H1 (cell line): ENCODE data around the gene ASZ1. TPM values are rescaled to one million over a fixed set of nuclear protein-coding genes. Genes with fewer than 3 reads are reported as not detected.

Experiments used
- CTCF ChIA-PET: fragments of 300-600 bp; sonication (Branson Sonifier 250); formaldehyde crosslinking; loops from one replicate; lab custom pipeline; 2021; ENCODE audit not compliant: partially characterized antibody; lab: Charles Lee
- POLR2A ChIA-PET: fragments of 300-600 bp; sonication (Branson Sonifier 250); formaldehyde crosslinking; loops from one replicate; lab custom pipeline; 2021; ENCODE audit warnings: inconsistent platforms; ENCODE audit not compliant: partially characterized antibody; lab: Charles Lee
- DNase-seq, 2 experiments: peaks; one replicate each; pipeline versions ENCODE4 v3.0.0 to v3.0.0-alpha.2; 2010 to 2022; ENCODE audit warnings: low spot score in 2 of 2, low read depth in 1 of 2, mixed read lengths in 1 of 2
- FAIRE-seq: peaks from 2 replicates; lab custom pipeline; 2011; peaks lifted over from hg19 to GRCh38; lab: Jason Lieb, UNC
- H2AFZ ChIP-seq: 2 replicates; pipeline ENCODE4 v1.8.1; 2012; ENCODE audit warnings: low read length, inconsistent platforms
- H2AK5ac ChIP-seq: 2 replicates; pipeline ENCODE4 v1.6.1; 2013; ENCODE audit warnings: low read depth, low read length
- H2BK120ac ChIP-seq: replicated peaks from 2 replicates; pipeline ENCODE3; 2013; ENCODE audit warnings: low read depth, low read length, inconsistent platforms
- H2BK12ac ChIP-seq: 2 replicates; pipeline ENCODE4 v1.6.1; 2013; ENCODE audit warnings: low read depth, low read length
- H2BK15ac ChIP-seq: 2 replicates; pipeline ENCODE4 v1.6.1; 2013; ENCODE audit warnings: low read length
- H2BK20ac ChIP-seq: 2 replicates; pipeline ENCODE4 v1.6.1; 2013; ENCODE audit warnings: low read length
- H2BK5ac ChIP-seq: 2 replicates; pipeline ENCODE4 v1.6.1; 2013; ENCODE audit warnings: low read depth, low read length
- H3K14ac ChIP-seq: 2 replicates; pipeline ENCODE4 v1.6.1; 2013; ENCODE audit warnings: inconsistent platforms; ENCODE audit not compliant: insufficient read length
- H3K18ac ChIP-seq: 2 replicates; pipeline ENCODE4 v1.6.1; 2013; ENCODE audit warnings: low read length; ENCODE audit errors: extremely low read depth
- H3K23ac ChIP-seq: 2 replicates; pipeline ENCODE4 v1.6.1; 2013; ENCODE audit warnings: inconsistent platforms; ENCODE audit not compliant: insufficient read length
- H3K23me2 ChIP-seq: 2 replicates; pipeline ENCODE4 v1.6.1; 2013; ENCODE audit warnings: low read depth, low read length
- H3K27ac ChIP-seq: 2 replicates; pipeline ENCODE4 v1.6.1; 2011; ENCODE audit warnings: low read depth, low read length, inconsistent platforms
- H3K27me3 ChIP-seq, 4 experiments: replicated peaks in 1 of 4; 1 replicate in 1 of 4; 2 replicates in 3 of 4; pipeline versions ENCODE4 v1.6.1 to v1.8.1; 2011 to 2013; ENCODE audit warnings: low read length in 3 of 4, mild to moderate bottlenecking in 3 of 4, inconsistent platforms in 2 of 4, mixed read lengths in 2 of 4, moderate library complexity in 1 of 4; ENCODE audit not compliant: control insufficient read depth in 3 of 4, insufficient read depth in 3 of 4; ENCODE audit errors: extremely low read depth in 1 of 4
- H3K36me3 ChIP-seq, 4 experiments: 2 replicates each; pipeline versions ENCODE4 v1.6.1 to v1.8.1; 2011 to 2013; ENCODE audit warnings: mild to moderate bottlenecking in 4 of 4, low read length in 3 of 4, moderate library complexity in 2 of 4, control low read depth in 1 of 4, inconsistent platforms in 1 of 4; ENCODE audit not compliant: insufficient read depth in 4 of 4, control insufficient read depth in 2 of 4
- H3K4ac ChIP-seq: replicated peaks from 2 replicates; pipeline ENCODE3; 2013; ENCODE audit warnings: low read length, low read depth, mixed read lengths, inconsistent platforms; ENCODE audit not compliant: insufficient read length
- H3K4me1 ChIP-seq, 4 experiments: replicated peaks in 1 of 4; 1 replicate in 1 of 4; 2 replicates in 3 of 4; pipeline versions ENCODE4 v1.6.1 to v1.8.1; 2011 to 2013; ENCODE audit warnings: low read length in 3 of 4, inconsistent platforms in 2 of 4, mixed read lengths in 1 of 4; ENCODE audit not compliant: insufficient read depth in 4 of 4, control insufficient read depth in 3 of 4
- H3K4me2 ChIP-seq, 2 experiments: 2 replicates each; pipeline versions ENCODE4 v1.6.1 to v1.8.1; 2011 to 2013; ENCODE audit warnings: low read depth in 2 of 2, low read length in 2 of 2, control low read depth in 1 of 2, inconsistent platforms in 1 of 2, mild to moderate bottlenecking in 1 of 2; ENCODE audit not compliant: insufficient read depth in 1 of 2
- H3K4me3 ChIP-seq, 4 experiments: fragments of 200-600, 300-600 bp in 1 of 4; sonication (generic), shearing (Covaris generic), sonication (Bioruptor Twin) in 1 of 4; 2 replicates each; pipeline versions ENCODE4 v1.5.1 to v1.8.1; 2011 to 2016; ENCODE audit warnings: low read length in 4 of 4, low read depth in 3 of 4, control low read depth in 2 of 4, inconsistent platforms in 2 of 4, mild to moderate bottlenecking in 2 of 4, mixed read lengths in 1 of 4, moderate library complexity in 1 of 4; ENCODE audit not compliant: insufficient read depth in 2 of 4; ENCODE audit errors: extremely low read depth in 1 of 4
- H3K56ac ChIP-seq: replicated peaks from 2 replicates; pipeline ENCODE3; 2013; ENCODE audit warnings: low read depth, mild to moderate bottlenecking, mixed read lengths, low read length, inconsistent platforms; ENCODE audit not compliant: insufficient read length
- H3K79me1 ChIP-seq: 2 replicates; pipeline ENCODE4 v1.6.1; 2013; ENCODE audit warnings: low read depth, low read length, control low read depth
- H3K79me2 ChIP-seq, 2 experiments: 2 replicates each; pipeline versions ENCODE4 v1.6.1 to v1.8.1; 2012 to 2013; ENCODE audit warnings: low read length in 2 of 2, mild to moderate bottlenecking in 2 of 2, inconsistent platforms in 1 of 2; ENCODE audit not compliant: insufficient read depth in 2 of 2, control insufficient read depth in 1 of 2
- H3K9ac ChIP-seq, 4 experiments: replicated peaks in 1 of 4; 1 replicate in 1 of 4; 2 replicates in 3 of 4; pipeline versions ENCODE4 v1.6.1 to v1.8.1; 2011 to 2013; ENCODE audit warnings: low read depth in 3 of 4, low read length in 3 of 4, control low read depth in 2 of 4, mild to moderate bottlenecking in 2 of 4, moderate library complexity in 2 of 4, inconsistent platforms in 1 of 4; ENCODE audit errors: extremely low read depth in 1 of 4
- H3K9me3 ChIP-seq, 2 experiments: 2 replicates each; pipeline versions ENCODE4 v1.6.1 to v1.8.1; 2012 to 2013; ENCODE audit warnings: mild to moderate bottlenecking in 2 of 2, moderate library complexity in 2 of 2, control low read depth in 1 of 2, inconsistent platforms in 1 of 2, low read depth in 1 of 2, low read length in 1 of 2, mixed read lengths in 1 of 2; ENCODE audit not compliant: insufficient read depth in 2 of 2
- H4K20me1 ChIP-seq, 2 experiments: replicated peaks in 1 of 2; 2 replicates each; pipeline versions ENCODE3 to v1.8.1; 2011 to 2013; ENCODE audit warnings: inconsistent platforms in 2 of 2, low read length in 2 of 2, mild to moderate bottlenecking in 1 of 2; ENCODE audit not compliant: insufficient read depth in 2 of 2, control insufficient read depth in 1 of 2
- H4K5ac ChIP-seq: 2 replicates; pipeline ENCODE4 v1.6.1; 2013; ENCODE audit warnings: low read length, low read depth, mixed read lengths, inconsistent platforms; ENCODE audit not compliant: insufficient read length
- H4K8ac ChIP-seq: 2 replicates; pipeline ENCODE4 v1.8.0; 2013; ENCODE audit warnings: mild to moderate bottlenecking, moderate library complexity, low read length, inconsistent platforms; ENCODE audit not compliant: insufficient read depth; ENCODE audit errors: extremely low read depth
- H4K91ac ChIP-seq: replicated peaks from 2 replicates; pipeline ENCODE3; 2013; ENCODE audit warnings: low read length, mixed read lengths, inconsistent platforms; ENCODE audit not compliant: insufficient read length
- KDM4A ChIP-seq: IDR thresholded peaks from one replicate; pipeline ENCODE4 v1.7.1; 2012; ENCODE audit warnings: low read depth, mild to moderate bottlenecking, moderate library complexity, low read length, inconsistent platforms; ENCODE audit not compliant: severe bottlenecking
- RFX5 ChIP-seq: IDR thresholded peaks from 2 replicates; pipeline ENCODE4 v1.6.1; 2011; ENCODE audit warnings: low read depth, low read length, improper control_type of control experiment, borderline replicate concordance
- WGBS, 2 experiments: shearing (Covaris generic) in 1 of 2; methylation state at CpG; one replicate each; pipeline versions ENCODE4 v1.1.6 to v1.1.7; 2013 to 2015; ENCODE audit warnings: low lambda C conversion rate in 2 of 2, mixed read lengths in 2 of 2, inconsistent platforms in 1 of 2, low coverage in 1 of 2, missing lambda C conversion rate in 1 of 2; ENCODE audit not compliant: insufficient replicate concordance in 2 of 2, insufficient coverage in 1 of 2, insufficient read length in 1 of 2; ENCODE audit errors: extremely low coverage in 1 of 2, missing lambda C conversion rate in 1 of 2; 5-methylcytosine and 5-hydroxymethylcytosine counted together
- polyA plus RNA-seq, 7 experiments: library from polyadenylated mRNA; depleted of rRNA in 3 of 7; stranded (reverse) in 5 of 7; unstranded in 2 of 7; fragments of >200 nt in 5 of 7; fragments of 200-250 nt in 2 of 7; gene quantifications; 1 replicate in 5 of 7; 2 replicates in 1 of 7; 4 replicates in 1 of 7; pipeline versions ENCODE4 v1.2.1 to v1.2.3, GENCODE V29; 2011 to 2013; ENCODE audit warnings: missing spikeins in 2 of 7, mixed read lengths in 2 of 7
- total RNA-seq: library from RNA; stranded (reverse); fragmentation: NEBNext Ultra II Directional; extraction: Animal tissue kit (Norgen Biotek cat#: 25700); gene quantifications from 2 replicates; pipeline ENCODE4 v1.2.1, GENCODE V29; 2021

Gene ASZ1
- total and polyA plus RNA-seq, 2 of the 8 experiments (the other 6 are each of a cell fraction or from before 2014, with no cell fraction given) = not detected

DNA sequence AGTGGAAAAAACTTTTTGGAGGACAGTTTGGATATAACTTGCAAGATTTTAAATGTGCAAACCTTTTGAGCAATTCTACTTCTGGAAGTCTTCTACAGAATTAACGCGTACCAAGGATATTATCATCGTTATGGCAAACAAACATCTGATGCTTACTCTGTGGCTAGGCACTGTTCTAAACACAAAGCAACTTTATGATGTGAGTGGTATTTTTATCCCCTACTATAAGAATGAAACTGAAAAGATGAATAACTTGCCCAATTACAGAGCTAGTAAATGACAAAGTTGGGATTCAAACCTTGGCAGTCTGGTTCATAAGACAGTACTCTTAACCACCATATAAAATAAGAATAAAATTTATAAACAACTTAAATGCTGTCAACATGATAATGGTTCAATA is 15.8 kb downstream of the ASZ1 start:
- DNase-seq = no peak
- H3K27me3 ChIP-seq = no peaks in the 10 kb centered on the region
- H3K79me2 ChIP-seq = no peaks in the 10 kb centered on the region
- no peak overlapping the region for H2BK5ac ChIP-seq
- no peak overlapping the region for H3K18ac ChIP-seq
- H3K79me1 ChIP-seq = no peaks in the 10 kb centered on the region
- no peak for FAIRE-seq
- H3K56ac ChIP-seq = no peak overlapping the region
- H2BK15ac ChIP-seq = no peak overlapping the region
- no peak overlapping the region for H2BK20ac ChIP-seq
- H3K36me3 ChIP-seq = no peaks in the 10 kb centered on the region
- no peak overlapping the region for H2AFZ ChIP-seq
- no peak overlapping the region for H4K5ac ChIP-seq
- no peak overlapping the region for H2BK120ac ChIP-seq
- H3K23me2 ChIP-seq = no peaks in the 10 kb centered on the region
- no peak overlapping the region for H3K23ac ChIP-seq
- no peak overlapping the region for H2AK5ac ChIP-seq
- H4K20me1 ChIP-seq = no peaks in the 10 kb centered on the region
- TF ChIP-seq RFX5 (no peak), KDM4A (no peak)
- TF ChIP-seq, all 59 proteins: peak for 0
- H3K4me3 ChIP-seq = no peak overlapping the region
- no peaks in the 10 kb centered on the region for H3K9me3 ChIP-seq
- no peak overlapping the region for H3K4ac ChIP-seq
- POLR2A ChIA-PET = no interaction called here
- H4K91ac ChIP-seq = no peak overlapping the region
- no peaks in the 10 kb centered on the region for H3K4me1 ChIP-seq
- 88% methylated on average over 3 of the region's 3 CpGs; no CpG with 5 or more reads in 1 of the 2 experiments for WGBS, 2 experiments
- H4K8ac ChIP-seq = no peak overlapping the region
- H2BK12ac ChIP-seq = no peak overlapping the region
- H3K9ac ChIP-seq = no peak overlapping the region
- H3K4me2 ChIP-seq = no peak overlapping the region
- no peak overlapping the region for H3K14ac ChIP-seq
- no peak overlapping the region for H3K27ac ChIP-seq
- CTCF ChIA-PET = interaction anchor here (0.6 to 3.7 kb wide), 3 partner anchors 12 to 347 kb away, joined by 3 to 20 read pairs (median 5); no protein-coding TSS in a partner anchor
